Measurements from ENCODE around the gene LMF1.
"Not testable (repeated sequence)": the region's sequence is repeated elsewhere in the genome, so short reads cannot be mapped to it uniquely, and the experiment has no call there.

LMF1 gene

GRCh38 chr16:959232-960040, 11.3 kb downstream of the LMF1 start:
- Mint-ChIP-seq H3K9me3 (peaks cover 7% of the 10 kb centered on the region), H3K27ac (no peak overlapping the region), H3K4me1 (peaks cover 21% of the 10 kb centered on the region), H3K27me3 (ENCODE audit: low read depth) (no peaks in the 10 kb centered on the region), H3K4me3 (no peak overlapping the region), H3K36me3 (ENCODE audit: low read depth) (peaks cover 19% of the 10 kb centered on the region)
- TF ChIP-seq, protein P1, sequence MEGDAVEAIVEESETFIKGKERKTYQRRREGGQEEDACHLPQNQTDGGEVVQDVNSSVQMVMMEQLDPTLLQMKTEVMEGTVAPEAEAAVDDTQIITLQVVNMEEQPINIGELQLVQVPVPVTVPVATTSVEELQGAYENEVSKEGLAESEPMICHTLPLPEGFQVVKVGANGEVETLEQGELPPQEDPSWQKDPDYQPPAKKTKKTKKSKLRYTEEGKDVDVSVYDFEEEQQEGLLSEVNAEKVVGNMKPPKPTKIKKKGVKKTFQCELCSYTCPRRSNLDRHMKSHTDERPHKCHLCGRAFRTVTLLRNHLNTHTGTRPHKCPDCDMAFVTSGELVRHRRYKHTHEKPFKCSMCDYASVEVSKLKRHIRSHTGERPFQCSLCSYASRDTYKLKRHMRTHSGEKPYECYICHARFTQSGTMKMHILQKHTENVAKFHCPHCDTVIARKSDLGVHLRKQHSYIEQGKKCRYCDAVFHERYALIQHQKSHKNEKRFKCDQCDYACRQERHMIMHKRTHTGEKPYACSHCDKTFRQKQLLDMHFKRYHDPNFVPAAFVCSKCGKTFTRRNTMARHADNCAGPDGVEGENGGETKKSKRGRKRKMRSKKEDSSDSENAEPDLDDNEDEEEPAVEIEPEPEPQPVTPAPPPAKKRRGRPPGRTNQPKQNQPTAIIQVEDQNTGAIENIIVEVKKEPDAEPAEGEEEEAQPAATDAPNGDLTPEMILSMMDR (IDR thresholded peaks at IDR 0.05; ENCODE audit: unreplicated experiment in 3 of 3) = no peak

- H3K4me1 Mint-ChIP-seq = peaks cover 13% of the 10 kb centered on the region
- H3K27ac Mint-ChIP-seq; H3K27me3 Mint-ChIP-seq (ENCODE audit: low read depth); H3K9me3 Mint-ChIP-seq; H3K4me3 Mint-ChIP-seq: not testable (repeated sequence)
- peaks cover 25% of the 10 kb centered on the region for H3K36me3 Mint-ChIP-seq (ENCODE audit: low read depth)
Measured at GRCh38 chr16:955766-956165, 15.0 kb downstream of the LMF1 start.

DNA sequence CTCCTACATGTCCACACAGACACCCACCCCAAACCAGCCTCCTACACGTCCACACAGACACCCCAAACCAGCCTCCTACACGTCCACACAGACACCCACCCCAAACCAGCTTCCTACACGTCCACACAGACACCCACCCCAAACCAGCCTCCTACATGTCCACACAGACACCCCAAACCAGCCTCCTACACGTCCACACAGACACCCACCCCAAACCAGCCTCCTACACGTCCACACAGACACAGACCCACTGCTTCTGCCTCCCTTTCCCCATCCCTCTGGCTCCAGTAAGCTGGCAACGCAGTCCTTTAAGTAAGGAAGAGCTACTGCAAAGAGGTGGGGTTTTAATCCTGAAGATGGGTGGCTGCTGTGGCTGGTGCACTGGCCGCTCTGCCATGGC, 17.0 kb downstream of the LMF1 start:
- not testable (repeated sequence) for H3K9me3 Mint-ChIP-seq; H3K4me1 Mint-ChIP-seq; H3K4me3 Mint-ChIP-seq; H3K27ac Mint-ChIP-seq; H3K27me3 Mint-ChIP-seq (ENCODE audit: low read depth)
- H3K36me3 Mint-ChIP-seq (ENCODE audit: low read depth) = peaks cover 25% of the 10 kb centered on the region

DNA sequence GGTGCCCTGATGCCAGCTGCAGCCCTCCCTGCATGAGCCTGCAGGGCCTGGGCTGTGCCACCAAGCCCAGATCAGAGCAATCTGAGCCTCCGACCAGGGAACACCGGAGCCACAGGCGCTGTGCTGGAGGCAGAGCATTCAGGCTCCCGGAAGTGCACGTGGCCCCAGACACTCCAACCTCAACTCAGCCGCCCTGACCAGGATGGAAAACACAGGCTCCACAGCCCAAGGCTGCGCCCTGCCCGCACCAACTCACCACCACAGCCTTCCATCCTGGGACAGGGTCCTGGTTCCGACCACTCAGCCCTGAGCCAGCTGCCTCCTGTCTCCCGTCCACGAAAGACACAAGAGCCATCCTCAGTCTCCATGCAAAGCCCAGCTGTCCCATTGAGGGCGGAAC, 18.5 kb downstream of the LMF1 start:
- TF ChIP-seq, protein P1 (IDR thresholded peaks at IDR 0.05; ENCODE audit: unreplicated experiment in 3 of 3) = no peak
- no peak overlapping the region for H3K27ac Mint-ChIP-seq
- peaks cover 32% of the 10 kb centered on the region for H3K36me3 Mint-ChIP-seq (ENCODE audit: low read depth)
- no peaks in the 10 kb centered on the region for H3K27me3 Mint-ChIP-seq (ENCODE audit: low read depth)
- H3K4me1 Mint-ChIP-seq = peaks cover 4% of the 10 kb centered on the region
- H3K4me3 Mint-ChIP-seq = no peak overlapping the region
- peaks cover 4% of the 10 kb centered on the region for H3K9me3 Mint-ChIP-seq

DNA sequence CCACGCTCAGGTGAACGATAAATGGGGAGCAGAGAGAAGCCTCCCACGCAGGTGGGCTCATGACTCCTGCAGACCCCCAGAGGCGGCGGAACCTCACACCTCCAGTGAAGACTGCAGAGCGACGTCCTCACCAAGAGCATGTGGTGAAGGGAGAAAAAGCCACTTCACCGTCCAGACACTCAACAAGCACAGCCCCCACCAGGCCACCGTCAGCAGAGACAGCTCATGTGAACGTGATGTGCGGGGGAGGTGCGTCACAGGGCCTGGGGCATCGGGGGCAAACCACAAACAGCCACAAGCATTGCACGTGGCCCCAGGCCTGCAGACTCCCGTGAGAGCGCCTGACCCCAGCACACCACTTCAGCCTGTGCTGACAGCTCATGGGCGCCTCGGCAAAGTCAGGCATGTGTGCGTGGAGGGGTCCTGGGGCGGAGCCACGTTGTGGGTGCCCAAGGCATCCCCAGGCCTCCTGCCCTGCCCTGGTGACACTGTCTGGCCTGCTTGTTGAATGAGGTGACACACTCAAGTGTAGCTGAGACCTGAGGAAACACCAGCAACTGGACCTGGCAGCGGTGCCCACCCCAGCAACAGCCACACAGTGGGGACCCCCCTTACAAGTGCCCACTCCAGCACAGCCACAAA, 19.0 kb downstream of the LMF1 start:
- no peak overlapping the region for H3K27ac Mint-ChIP-seq
- peaks cover 34% of the 10 kb centered on the region for H3K36me3 Mint-ChIP-seq (ENCODE audit: low read depth)
- TF ChIP-seq, protein P1 (IDR thresholded peaks at IDR 0.05; ENCODE audit: unreplicated experiment in 3 of 3) = no peak
- H3K4me1 Mint-ChIP-seq = peaks cover 8% of the 10 kb centered on the region
- no peak overlapping the region for H3K4me3 Mint-ChIP-seq
- no peaks in the 10 kb centered on the region for H3K9me3 Mint-ChIP-seq
- H3K27me3 Mint-ChIP-seq (ENCODE audit: low read depth) = no peaks in the 10 kb centered on the region

- not testable (repeated sequence) for H3K27ac Mint-ChIP-seq; H3K9me3 Mint-ChIP-seq; H3K27me3 Mint-ChIP-seq (ENCODE audit: low read depth); H3K4me3 Mint-ChIP-seq
- peaks cover 11% of the 10 kb centered on the region for H3K4me1 Mint-ChIP-seq
- H3K36me3 Mint-ChIP-seq (ENCODE audit: low read depth) = peaks cover 36% of the 10 kb centered on the region
Measured at GRCh38 chr16:950733-951573, 19.8 kb downstream of the LMF1 start.

DNA sequence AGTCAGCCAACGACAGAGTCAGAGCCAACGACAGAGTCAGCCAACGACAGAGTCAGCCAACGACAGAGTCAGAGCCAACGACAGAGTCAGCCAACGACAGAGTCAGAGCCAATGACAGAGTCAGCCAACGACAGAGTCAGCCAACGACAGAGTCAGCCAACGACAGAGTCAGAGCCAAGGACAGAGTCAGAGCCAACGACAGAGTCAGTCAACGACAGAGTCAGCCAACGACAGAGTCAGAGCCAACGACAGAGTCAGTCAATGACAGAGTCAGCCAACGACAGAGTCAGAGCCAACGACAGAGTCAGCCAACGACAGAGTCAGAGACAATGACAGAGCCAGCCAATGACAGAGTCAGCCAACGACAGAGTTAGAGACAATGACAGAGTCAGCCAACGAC, 22.0 kb downstream of the LMF1 start:
- peaks cover 14% of the 10 kb centered on the region for H3K4me1 Mint-ChIP-seq
- peaks cover 13% of the 10 kb centered on the region for H3K9me3 Mint-ChIP-seq

GRCh38 chr16:947922-948303, 22.9 kb downstream of the LMF1 start:
- Mint-ChIP-seq H3K36me3 (ENCODE audit: low read depth) (peaks cover 52% of the 10 kb centered on the region), H3K9me3 (peaks cover 16% of the 10 kb centered on the region), H3K4me1 (peaks cover 14% of the 10 kb centered on the region)
- H3K4me3 Mint-ChIP-seq; H3K27ac Mint-ChIP-seq; H3K27me3 Mint-ChIP-seq (ENCODE audit: low read depth): not testable (repeated sequence)

More for the DNA sequence above, 22.0 kb downstream of the LMF1 start:
- not testable (repeated sequence) for H3K4me3 Mint-ChIP-seq; H3K27ac Mint-ChIP-seq; H3K27me3 Mint-ChIP-seq (ENCODE audit: low read depth)
- peaks cover 48% of the 10 kb centered on the region for H3K36me3 Mint-ChIP-seq (ENCODE audit: low read depth)
